C4-2B (cell line): ENCODE measurements around the gene ATF7.

Experiments used
- ZFX ChIP-seq: fragments of 450-650 bp; IDR thresholded peaks from 2 replicates; pipeline ENCODE4 v1.6.1; 2017
- TF ChIP-seq, protein P1 (sequence below): fragments of 450-650 bp; conservative IDR thresholded peaks from 2 replicates; pipeline ENCODE4 v1.5.1; 2017; ENCODE audit warnings: mild to moderate bottlenecking

DNA sequence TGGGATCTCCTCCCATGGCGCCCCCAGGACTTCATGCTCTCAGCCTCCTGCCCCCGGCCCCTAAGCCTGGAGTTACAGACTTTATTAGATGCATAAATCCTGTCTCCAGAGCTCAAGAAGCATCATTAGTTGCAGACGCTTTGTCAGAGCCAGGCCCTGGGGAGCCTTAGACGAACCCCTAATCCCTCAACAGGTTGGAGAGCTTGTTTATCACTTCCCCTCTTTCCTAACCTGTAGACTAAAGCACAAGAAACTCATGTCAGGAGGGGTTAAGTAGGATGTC lies 118.6 kb downstream of the ATF7 start:
- TF ChIP-seq, protein P1, sequence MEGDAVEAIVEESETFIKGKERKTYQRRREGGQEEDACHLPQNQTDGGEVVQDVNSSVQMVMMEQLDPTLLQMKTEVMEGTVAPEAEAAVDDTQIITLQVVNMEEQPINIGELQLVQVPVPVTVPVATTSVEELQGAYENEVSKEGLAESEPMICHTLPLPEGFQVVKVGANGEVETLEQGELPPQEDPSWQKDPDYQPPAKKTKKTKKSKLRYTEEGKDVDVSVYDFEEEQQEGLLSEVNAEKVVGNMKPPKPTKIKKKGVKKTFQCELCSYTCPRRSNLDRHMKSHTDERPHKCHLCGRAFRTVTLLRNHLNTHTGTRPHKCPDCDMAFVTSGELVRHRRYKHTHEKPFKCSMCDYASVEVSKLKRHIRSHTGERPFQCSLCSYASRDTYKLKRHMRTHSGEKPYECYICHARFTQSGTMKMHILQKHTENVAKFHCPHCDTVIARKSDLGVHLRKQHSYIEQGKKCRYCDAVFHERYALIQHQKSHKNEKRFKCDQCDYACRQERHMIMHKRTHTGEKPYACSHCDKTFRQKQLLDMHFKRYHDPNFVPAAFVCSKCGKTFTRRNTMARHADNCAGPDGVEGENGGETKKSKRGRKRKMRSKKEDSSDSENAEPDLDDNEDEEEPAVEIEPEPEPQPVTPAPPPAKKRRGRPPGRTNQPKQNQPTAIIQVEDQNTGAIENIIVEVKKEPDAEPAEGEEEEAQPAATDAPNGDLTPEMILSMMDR, result no peak
- no peak for TF ChIP-seq ZFX
